Lung (tissue), 12 donors: ENCODE measurements around the gene CRMP1. TPM values are rescaled to one million over a fixed set of nuclear protein-coding genes. Genes with fewer than 3 reads are reported as not detected.

Source experiments
- ATAC-seq: fragments of 200-7000 bp; cut with Tn5 transposase; one replicate; pipeline ENCODE4 v1.9.1; 2020; ENCODE audit warnings: moderate number of reproducible peaks; ENCODE audit not compliant: insufficient read depth, low FRiP score
- DNase-seq, 3 donors: peaks; one replicate each; pipeline ENCODE4 v3.0.0-alpha.2; 2013 to 2017
- H3K27ac ChIP-seq, 2 donors: one replicate each; pipeline ENCODE4 v1.5.1; 2013; ENCODE audit warnings: mild to moderate bottlenecking in 2 of 2, moderate library complexity in 2 of 2, control low read depth in 1 of 2, inconsistent platforms in 1 of 2, low read depth in 1 of 2, low read length in 1 of 2
- H3K27me3 ChIP-seq, 3 donors: one replicate each; pipeline ENCODE4 v1.5.1; 2013; ENCODE audit warnings: low read length in 2 of 3; ENCODE audit not compliant: control insufficient read depth in 3 of 3, insufficient read depth in 3 of 3
- H3K36me3 ChIP-seq, 4 donors: one replicate each; pipeline ENCODE4 v1.5.1; 2013; ENCODE audit warnings: low read length in 4 of 4, mild to moderate bottlenecking in 1 of 4, moderate library complexity in 1 of 4; ENCODE audit not compliant: control insufficient read depth in 4 of 4, insufficient read depth in 4 of 4
- H3K4me1 ChIP-seq, 5 donors: one replicate each; pipeline ENCODE4 v1.5.1; 2013; ENCODE audit warnings: low read length in 5 of 5, mild to moderate bottlenecking in 2 of 5, moderate library complexity in 1 of 5; ENCODE audit not compliant: control insufficient read depth in 5 of 5, insufficient read depth in 5 of 5
- H3K4me3 ChIP-seq: one replicate; pipeline ENCODE4 v1.5.1; 2013; ENCODE audit warnings: mild to moderate bottlenecking, control low read depth, moderate library complexity
- H3K9ac ChIP-seq, 2 donors: one replicate each; pipeline ENCODE4 v1.5.1; 2013; ENCODE audit warnings: low read length in 2 of 2, control low read depth in 1 of 2; ENCODE audit not compliant: insufficient read depth in 1 of 2
- H3K9me3 ChIP-seq, 4 donors: one replicate each; pipeline ENCODE4 v1.5.1; 2013; ENCODE audit warnings: low read length in 3 of 4, mild to moderate bottlenecking in 1 of 4, moderate library complexity in 1 of 4; ENCODE audit not compliant: control insufficient read depth in 4 of 4, insufficient read depth in 3 of 4
- WGBS, 2 donors: extraction: QIAGEN DNeasy Blood & Tissue Kit; methylation state at CpG; one replicate each; pipeline ENCODE4 v1.1.7; 2013; 5-methylcytosine and 5-hydroxymethylcytosine counted together
- polyA plus RNA-seq, 2 donors: library from polyadenylated mRNA; stranded (reverse); fragments of 200-250 nt; gene quantifications; one replicate each; pipeline ENCODE4 v1.2.1, GENCODE V29; 2013
- total RNA-seq, 2 donors: library from RNA; depleted of rRNA in 1 of 2; stranded (reverse); fragments of >200 nt in 1 of 2; gene quantifications; one replicate each; pipeline ENCODE4 v1.2.1, GENCODE V29; 2014 to 2021
- TF ChIP-seq, protein P1 (sequence below): IDR thresholded peaks from 2 replicates; pipeline ENCODE4 v1.5.1; 2012; ENCODE audit warnings: mild to moderate bottlenecking; ENCODE audit errors: control extremely low read depth, extremely low read depth
- donor health status: control.
- donor health status: control.
- donor health status: Bipolar disorder and iron deficiency.
- donor health status: healthy.
- donor health status: DM: yes; HTN: yes; CAD: no.

Gene CRMP1
- total and polyA plus RNA-seq, 4 donors: 2.1 to 24.4 (median 4.6) TPM

DNA sequence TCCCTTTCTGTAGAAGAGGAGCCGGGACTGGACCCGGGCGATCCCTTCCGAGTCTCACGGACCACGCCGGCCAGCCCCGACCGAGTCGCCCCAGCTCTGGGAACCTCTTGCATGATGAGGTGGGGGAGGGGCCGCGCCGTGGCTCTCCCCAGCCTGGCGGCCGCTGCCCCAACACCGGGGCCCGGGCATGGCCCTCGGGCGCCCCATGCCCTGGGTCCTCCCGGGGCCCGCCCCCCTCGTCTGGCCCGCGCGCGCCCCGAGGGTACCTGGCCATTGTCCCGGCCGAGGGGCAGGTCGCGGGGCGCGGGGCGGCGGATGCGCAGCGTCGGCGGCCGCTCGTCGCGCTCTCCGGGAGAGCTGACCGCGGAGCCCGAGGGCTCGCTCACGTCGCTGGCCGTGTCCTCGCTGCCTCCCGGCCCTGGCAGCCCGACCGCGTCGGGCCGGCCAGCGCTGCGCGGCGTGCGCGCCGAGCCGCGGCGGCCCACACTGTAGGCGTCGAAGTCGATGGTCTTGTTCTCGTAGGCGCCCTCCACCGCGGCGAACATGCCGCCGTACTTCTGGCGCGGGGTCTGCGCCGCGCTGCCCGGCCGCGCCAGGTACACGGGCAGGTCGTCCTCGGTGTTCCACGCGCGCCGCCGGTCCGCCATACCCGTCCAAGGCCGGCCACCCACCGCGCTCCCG lies 423 bp downstream of the CRMP1 start:
- Histone ChIP-seq H3K27me3 (peaks cover 4 to 60% (median 54%) of the 10 kb centered on the region in 3 donors), H3K9me3 (peaks cover 0 to 13% (median 3%) of the 10 kb centered on the region in 4 donors), H3K4me1 (peaks cover 0 to 26% (median 10%) of the 10 kb centered on the region in 5 donors), H3K27ac (no peak overlapping the region), H3K9ac (no peak overlapping the region), H3K4me3 (no peak overlapping the region), H3K36me3 (no peaks in the 10 kb centered on the region)
- ATAC-seq: no peak
- TF ChIP-seq, protein P1, sequence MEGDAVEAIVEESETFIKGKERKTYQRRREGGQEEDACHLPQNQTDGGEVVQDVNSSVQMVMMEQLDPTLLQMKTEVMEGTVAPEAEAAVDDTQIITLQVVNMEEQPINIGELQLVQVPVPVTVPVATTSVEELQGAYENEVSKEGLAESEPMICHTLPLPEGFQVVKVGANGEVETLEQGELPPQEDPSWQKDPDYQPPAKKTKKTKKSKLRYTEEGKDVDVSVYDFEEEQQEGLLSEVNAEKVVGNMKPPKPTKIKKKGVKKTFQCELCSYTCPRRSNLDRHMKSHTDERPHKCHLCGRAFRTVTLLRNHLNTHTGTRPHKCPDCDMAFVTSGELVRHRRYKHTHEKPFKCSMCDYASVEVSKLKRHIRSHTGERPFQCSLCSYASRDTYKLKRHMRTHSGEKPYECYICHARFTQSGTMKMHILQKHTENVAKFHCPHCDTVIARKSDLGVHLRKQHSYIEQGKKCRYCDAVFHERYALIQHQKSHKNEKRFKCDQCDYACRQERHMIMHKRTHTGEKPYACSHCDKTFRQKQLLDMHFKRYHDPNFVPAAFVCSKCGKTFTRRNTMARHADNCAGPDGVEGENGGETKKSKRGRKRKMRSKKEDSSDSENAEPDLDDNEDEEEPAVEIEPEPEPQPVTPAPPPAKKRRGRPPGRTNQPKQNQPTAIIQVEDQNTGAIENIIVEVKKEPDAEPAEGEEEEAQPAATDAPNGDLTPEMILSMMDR: no peak
- 2 to 4% methylated on average over 62 to 100 of the region's 100 CpGs for WGBS, 2 donors
- no peak for DNase-seq

- Histone ChIP-seq H3K27me3 (peaks cover 4 to 67% (median 48%) of the 10 kb centered on the region in 3 donors), H3K36me3 (no peaks in the 10 kb centered on the region), H3K4me1 (peaks cover 0 to 26% (median 10%) of the 10 kb centered on the region in 5 donors), H3K9me3 (peaks cover 0 to 9% (median 0%) of the 10 kb centered on the region in 4 donors), H3K9ac (no peak overlapping the region), H3K27ac (no peak overlapping the region), H3K4me3 (no peak overlapping the region)
- ATAC-seq (no peak), DNase-seq (no peak)
- WGBS, 2 donors: 15 to 17% methylated on average over 34 of the region's 34 CpGs
- TF ChIP-seq, protein P1: no peak
Observed at GRCh38 chr4:5891563-5892322, 1.1 kb downstream of the CRMP1 start.

- ATAC-seq (no peak), DNase-seq (peak; percentile 79 to 82 (median 79))
- peaks cover 8 to 66% (median 42%) of the 10 kb centered on the region in 3 donors for H3K27me3 ChIP-seq
- peaks cover 0 to 26% (median 10%) of the 10 kb centered on the region in 5 donors for H3K4me1 ChIP-seq
- H3K9me3 ChIP-seq: peaks cover 0 to 10% (median 0%) of the 10 kb centered on the region in 4 donors
- WGBS, 2 donors: 1 to 2% methylated on average over 41 of the region's 41 CpGs
- no peak overlapping the region for H3K4me3 ChIP-seq
- no peak overlapping the region for H3K27ac ChIP-seq
- no peaks in the 10 kb centered on the region for H3K36me3 ChIP-seq
- TF ChIP-seq, protein P1: no peak
- no peak overlapping the region for H3K9ac ChIP-seq
Observed at GRCh38 chr4:5890063-5890727, 2.7 kb downstream of the CRMP1 start.
